ENCODE results near the gene LTB4R.

The LTB4R gene

GRCh38 chr14:24310646-24311604, at the start of gene LTB4R:
Gene LTB4R, plus strand, starts transcription at chr14:24311502. Its CDS starts 4,150 bp downstream, at chr14:24315652.
- DNase-seq (ENCODE audit: low spot score), result peak; percentile 82

- DNase-seq (ENCODE audit: low spot score), result no peak
Measured at GRCh38 chr14:24261969-24262327, 49.4 kb upstream of the LTB4R start.

GRCh38 chr14:24262821-24263733, 48.2 kb upstream of the LTB4R start, which contains the start of gene TGM1:
Gene TGM1, minus strand, starts transcription at chr14:24263177. Its CDS starts 825 bp downstream, at chr14:24262352.
- DNase-seq (ENCODE audit: low spot score), result no peak

- no peak for DNase-seq (ENCODE audit: low spot score)
Measured at GRCh38 chr14:24263848-24264247, 47.5 kb upstream of the LTB4R start.

- no peak for DNase-seq (ENCODE audit: low spot score)
Measured at GRCh38 chr14:24264298-24264697, 47.0 kb upstream of the LTB4R start.

- no peak for DNase-seq (ENCODE audit: low spot score)
Measured at GRCh38 chr14:24266344-24267244, 44.7 kb upstream of the LTB4R start.

- no peak for DNase-seq (ENCODE audit: low spot score)
Measured at GRCh38 chr14:24267516-24267915, 43.8 kb upstream of the LTB4R start.

GRCh38 chr14:24268225-24268624, 43.1 kb upstream of the LTB4R start:
- DNase-seq (ENCODE audit: low spot score), result no peak

GRCh38 chr14:24269368-24269767, 41.9 kb upstream of the LTB4R start:
- no peak for DNase-seq (ENCODE audit: low spot score)

- DNase-seq (ENCODE audit: low spot score), result no peak
Measured at GRCh38 chr14:24269910-24270536, 41.3 kb upstream of the LTB4R start.

GRCh38 chr14:24270537-24271133, 40.7 kb upstream of the LTB4R start:
- no peak for DNase-seq (ENCODE audit: low spot score)

GRCh38 chr14:24271134-24271833, 40.0 kb upstream of the LTB4R start, which contains the start of gene RABGGTA:
Gene RABGGTA, minus strand, starts transcription at chr14:24271597. Its CDS starts 482 bp downstream, at chr14:24271115.
- peak; percentile 91 for DNase-seq (ENCODE audit: low spot score)

GRCh38 chr14:24271834-24272263, 39.5 kb upstream of the LTB4R start:
- DNase-seq (ENCODE audit: low spot score), result no peak

GRCh38 chr14:24272467-24272866, 38.8 kb upstream of the LTB4R start:
- no peak for DNase-seq (ENCODE audit: low spot score)

GRCh38 chr14:24273422-24273998, 37.8 kb upstream of the LTB4R start:
- no peak for DNase-seq (ENCODE audit: low spot score)

- peak; percentile 55 for DNase-seq (ENCODE audit: low spot score)
Measured at GRCh38 chr14:24274101-24274543, 37.2 kb upstream of the LTB4R start.

GRCh38 chr14:24277071-24277470, 34.2 kb upstream of the LTB4R start:
- DNase-seq (ENCODE audit: low spot score), result no peak

- peak; percentile 55 for DNase-seq (ENCODE audit: low spot score)
Measured at GRCh38 chr14:24277606-24278321, 33.5 kb upstream of the LTB4R start.

GRCh38 chr14:24278424-24278823, 32.9 kb upstream of the LTB4R start:
- DNase-seq (ENCODE audit: low spot score), result no peak
